Measurements from ENCODE around the gene VASN. TPM values are rescaled to one million over a fixed set of nuclear protein-coding genes. Genes with fewer than 3 reads are reported as not detected.

Gene VASN
- total RNA-seq, 1 donor from 2014 or later = 37.6 TPM

DNA sequence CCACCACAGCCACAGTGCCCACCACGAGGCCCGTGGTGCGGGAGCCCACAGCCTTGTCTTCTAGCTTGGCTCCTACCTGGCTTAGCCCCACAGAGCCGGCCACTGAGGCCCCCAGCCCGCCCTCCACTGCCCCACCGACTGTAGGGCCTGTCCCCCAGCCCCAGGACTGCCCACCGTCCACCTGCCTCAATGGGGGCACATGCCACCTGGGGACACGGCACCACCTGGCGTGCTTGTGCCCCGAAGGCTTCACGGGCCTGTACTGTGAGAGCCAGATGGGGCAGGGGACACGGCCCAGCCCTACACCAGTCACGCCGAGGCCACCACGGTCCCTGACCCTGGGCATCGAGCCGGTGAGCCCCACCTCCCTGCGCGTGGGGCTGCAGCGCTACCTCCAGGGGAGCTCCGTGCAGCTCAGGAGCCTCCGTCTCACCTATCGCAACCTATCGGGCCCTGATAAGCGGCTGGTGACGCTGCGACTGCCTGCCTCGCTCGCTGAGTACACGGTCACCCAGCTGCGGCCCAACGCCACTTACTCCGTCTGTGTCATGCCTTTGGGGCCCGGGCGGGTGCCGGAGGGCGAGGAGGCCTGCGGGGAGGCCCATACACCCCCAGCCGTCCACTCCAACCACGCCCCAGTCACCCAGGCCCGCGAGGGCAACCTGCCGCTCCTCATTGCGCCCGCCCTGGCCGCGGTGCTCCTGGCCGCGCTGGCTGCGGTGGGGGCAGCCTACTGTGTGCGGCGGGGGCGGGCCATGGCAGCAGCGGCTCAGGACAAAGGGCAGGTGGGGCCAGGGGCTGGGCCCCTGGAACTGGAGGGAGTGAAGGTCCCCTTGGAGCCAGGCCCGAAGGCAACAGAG is 10.5 kb downstream of the VASN start:
- peaks cover 2% of the 10 kb centered on the region for H3K36me3 Mint-ChIP-seq
- no peak overlapping the region for H3K27ac Mint-ChIP-seq
- no peaks in the 10 kb centered on the region for H3K9me3 Mint-ChIP-seq
- TF ChIP-seq, protein P1, sequence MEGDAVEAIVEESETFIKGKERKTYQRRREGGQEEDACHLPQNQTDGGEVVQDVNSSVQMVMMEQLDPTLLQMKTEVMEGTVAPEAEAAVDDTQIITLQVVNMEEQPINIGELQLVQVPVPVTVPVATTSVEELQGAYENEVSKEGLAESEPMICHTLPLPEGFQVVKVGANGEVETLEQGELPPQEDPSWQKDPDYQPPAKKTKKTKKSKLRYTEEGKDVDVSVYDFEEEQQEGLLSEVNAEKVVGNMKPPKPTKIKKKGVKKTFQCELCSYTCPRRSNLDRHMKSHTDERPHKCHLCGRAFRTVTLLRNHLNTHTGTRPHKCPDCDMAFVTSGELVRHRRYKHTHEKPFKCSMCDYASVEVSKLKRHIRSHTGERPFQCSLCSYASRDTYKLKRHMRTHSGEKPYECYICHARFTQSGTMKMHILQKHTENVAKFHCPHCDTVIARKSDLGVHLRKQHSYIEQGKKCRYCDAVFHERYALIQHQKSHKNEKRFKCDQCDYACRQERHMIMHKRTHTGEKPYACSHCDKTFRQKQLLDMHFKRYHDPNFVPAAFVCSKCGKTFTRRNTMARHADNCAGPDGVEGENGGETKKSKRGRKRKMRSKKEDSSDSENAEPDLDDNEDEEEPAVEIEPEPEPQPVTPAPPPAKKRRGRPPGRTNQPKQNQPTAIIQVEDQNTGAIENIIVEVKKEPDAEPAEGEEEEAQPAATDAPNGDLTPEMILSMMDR (IDR thresholded peaks at IDR 0.05; ENCODE audit: unreplicated experiment) = no peak
- peaks cover 29% of the 10 kb centered on the region for H3K4me1 Mint-ChIP-seq
- H3K27me3 Mint-ChIP-seq (ENCODE audit: low read depth) = no peaks in the 10 kb centered on the region
- H3K4me3 Mint-ChIP-seq = no peak overlapping the region
- DNase-seq (ENCODE audit: low spot score in 2 of 2, unreplicated experiment in 2 of 2) = no peak

DNA sequence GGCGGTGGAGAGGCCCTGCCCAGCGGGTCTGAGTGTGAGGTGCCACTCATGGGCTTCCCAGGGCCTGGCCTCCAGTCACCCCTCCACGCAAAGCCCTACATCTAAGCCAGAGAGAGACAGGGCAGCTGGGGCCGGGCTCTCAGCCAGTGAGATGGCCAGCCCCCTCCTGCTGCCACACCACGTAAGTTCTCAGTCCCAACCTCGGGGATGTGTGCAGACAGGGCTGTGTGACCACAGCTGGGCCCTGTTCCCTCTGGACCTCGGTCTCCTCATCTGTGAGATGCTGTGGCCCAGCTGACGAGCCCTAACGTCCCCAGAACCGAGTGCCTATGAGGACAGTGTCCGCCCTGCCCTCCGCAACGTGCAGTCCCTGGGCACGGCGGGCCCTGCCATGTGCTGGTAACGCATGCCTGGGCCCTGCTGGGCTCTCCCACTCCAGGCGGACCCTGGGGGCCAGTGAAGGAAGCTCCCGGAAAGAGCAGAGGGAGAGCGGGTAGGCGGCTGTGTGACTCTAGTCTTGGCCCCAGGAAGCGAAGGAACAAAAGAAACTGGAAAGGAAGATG is 11.2 kb downstream of the VASN start:
- H3K4me1 Mint-ChIP-seq = peaks cover 28% of the 10 kb centered on the region
- peak overlapping the region; percentile 25 for H3K27ac Mint-ChIP-seq
- TF ChIP-seq, protein P1 (IDR thresholded peaks at IDR 0.05; ENCODE audit: unreplicated experiment) = no peak
- H3K4me3 Mint-ChIP-seq = no peak overlapping the region
- H3K27me3 Mint-ChIP-seq (ENCODE audit: low read depth) = no peaks in the 10 kb centered on the region
- no peaks in the 10 kb centered on the region for H3K9me3 Mint-ChIP-seq
- no peak for DNase-seq (ENCODE audit: low spot score in 2 of 2, unreplicated experiment in 2 of 2)
- peaks cover 2% of the 10 kb centered on the region for H3K36me3 Mint-ChIP-seq

DNA sequence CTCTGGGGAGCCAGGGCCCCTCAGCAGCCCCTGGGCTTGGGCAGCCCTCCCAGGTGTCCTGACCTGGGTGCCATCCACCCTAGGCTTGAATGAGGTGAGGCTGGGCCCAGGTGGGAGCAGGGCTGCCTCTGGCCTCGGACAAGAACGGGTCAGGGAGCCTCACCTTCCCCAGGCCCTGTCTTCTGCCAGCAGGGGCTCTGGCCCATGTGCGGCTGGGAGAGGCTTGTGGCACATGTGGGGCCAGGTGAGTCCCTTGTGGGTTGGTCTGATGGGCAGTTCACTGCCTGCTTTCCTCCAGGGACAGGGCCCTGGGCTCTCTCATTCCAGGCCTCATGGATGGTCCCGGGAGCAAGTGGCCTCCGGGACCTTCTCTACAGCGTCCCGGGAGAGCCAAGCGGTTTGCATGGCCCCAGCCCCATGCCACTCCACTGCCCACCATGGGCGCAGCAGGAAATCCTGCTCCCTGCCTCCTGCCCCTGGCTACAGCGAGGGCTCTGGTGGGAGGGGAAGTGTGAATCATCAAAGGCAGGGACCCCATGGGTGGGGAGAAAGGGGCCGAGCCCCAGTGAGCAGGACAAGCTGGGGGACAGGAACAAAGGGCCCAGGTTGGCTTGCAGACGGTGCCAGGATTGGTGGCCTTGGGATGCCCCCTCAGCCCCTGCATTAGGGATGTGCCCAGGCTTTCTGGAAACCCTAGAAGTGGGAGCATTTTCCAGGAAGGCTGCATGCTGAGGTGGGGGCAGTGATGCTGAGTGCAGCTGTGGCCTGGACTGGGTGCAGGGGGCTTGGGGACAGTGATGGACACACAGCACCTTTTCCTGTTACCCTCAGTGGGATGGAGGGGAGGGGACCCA is 12.2 kb downstream of the VASN start:
- peaks cover 28% of the 10 kb centered on the region for H3K4me1 Mint-ChIP-seq
- H3K27ac Mint-ChIP-seq = peak overlapping the region; percentile 76
- H3K36me3 Mint-ChIP-seq = peaks cover 2% of the 10 kb centered on the region
- TF ChIP-seq, protein P1 (IDR thresholded peaks at IDR 0.05; ENCODE audit: unreplicated experiment) = no peak
- no peak overlapping the region for H3K4me3 Mint-ChIP-seq
- DNase-seq (ENCODE audit: low spot score in 2 of 2, unreplicated experiment in 2 of 2) = no peak
- no peaks in the 10 kb centered on the region for H3K9me3 Mint-ChIP-seq
- no peaks in the 10 kb centered on the region for H3K27me3 Mint-ChIP-seq (ENCODE audit: low read depth)

DNA sequence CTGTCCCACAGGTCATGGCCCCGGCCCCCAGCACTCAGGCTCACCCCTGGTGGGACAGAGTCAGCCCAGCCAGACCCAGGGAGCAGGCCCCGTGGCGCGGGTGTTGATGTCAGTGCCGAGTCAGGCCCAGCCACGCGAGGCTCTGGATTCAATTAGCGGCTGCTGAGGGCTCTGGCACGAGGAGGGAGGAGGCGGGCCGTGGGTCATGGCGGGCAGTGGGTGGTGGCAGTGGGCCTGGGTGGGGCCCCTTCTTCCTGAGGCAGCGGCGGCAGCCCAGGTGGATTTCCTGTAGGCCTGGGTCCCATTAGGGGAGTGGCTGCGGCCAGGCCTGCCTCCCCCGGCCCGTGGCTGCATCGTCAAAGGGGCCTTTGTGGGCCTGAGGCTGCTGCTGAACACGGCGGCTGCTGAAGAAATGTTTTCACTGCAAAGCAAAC is 12.9 kb downstream of the VASN start:
- H3K27ac Mint-ChIP-seq = peak overlapping the region; percentile 76
- H3K27me3 Mint-ChIP-seq (ENCODE audit: low read depth) = no peaks in the 10 kb centered on the region
- no peak overlapping the region for H3K4me3 Mint-ChIP-seq
- peaks cover 35% of the 10 kb centered on the region for H3K4me1 Mint-ChIP-seq
- no peak for DNase-seq (ENCODE audit: low spot score in 2 of 2, unreplicated experiment in 2 of 2)
- TF ChIP-seq, protein P1 (IDR thresholded peaks at IDR 0.05; ENCODE audit: unreplicated experiment) = no peak
- peaks cover 2% of the 10 kb centered on the region for H3K36me3 Mint-ChIP-seq
- no peaks in the 10 kb centered on the region for H3K9me3 Mint-ChIP-seq

DNA sequence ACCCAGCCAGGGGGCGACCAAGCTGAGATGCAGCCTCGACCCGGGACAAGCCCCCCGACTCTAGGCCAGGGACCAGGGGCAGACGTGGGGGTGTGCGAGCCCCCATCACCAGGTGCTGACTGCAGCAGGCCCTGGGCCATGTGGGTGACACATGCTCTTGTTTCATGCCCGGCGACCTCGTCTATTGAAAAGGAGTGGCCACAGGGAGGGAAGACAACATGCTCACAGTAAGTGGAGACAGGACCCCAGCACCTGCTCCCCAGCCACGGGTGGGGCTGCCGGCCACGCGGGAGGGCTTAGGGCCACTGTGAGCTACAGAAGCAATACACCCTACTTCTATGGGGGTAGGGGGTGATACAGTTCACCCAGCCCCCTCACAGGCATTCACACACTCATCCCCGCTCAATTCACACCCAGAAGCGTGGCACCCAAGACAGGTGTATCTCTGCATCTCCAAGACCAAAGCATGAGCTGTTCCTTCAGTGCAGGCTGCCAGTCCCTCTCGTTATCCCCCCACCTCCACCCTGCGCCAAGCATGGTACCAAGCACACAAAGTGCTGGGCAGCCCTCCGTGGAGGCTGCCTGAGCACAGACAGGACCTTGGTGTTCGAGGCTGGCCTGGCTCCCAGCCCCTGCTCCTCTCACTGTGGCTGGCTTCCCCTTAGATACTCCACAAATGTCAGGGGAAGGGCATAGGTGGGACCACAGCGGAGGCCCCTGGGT is 13.6 kb downstream of the VASN start:
- Mint-ChIP-seq H3K27me3 (ENCODE audit: low read depth) (no peaks in the 10 kb centered on the region), H3K4me3 (no peak overlapping the region), H3K9me3 (no peaks in the 10 kb centered on the region), H3K27ac (peak overlapping the region; percentile 76), H3K36me3 (peaks cover 2% of the 10 kb centered on the region), H3K4me1 (peaks cover 39% of the 10 kb centered on the region)
- TF ChIP-seq, protein P1 (IDR thresholded peaks at IDR 0.05; ENCODE audit: unreplicated experiment) = no peak
- DNase-seq (ENCODE audit: low spot score in 2 of 2, unreplicated experiment in 2 of 2) = no peak
